Mucosa of rectum (tissue), 2 donors: ENCODE results near the gene TAS2R30.
"Not testable (repeated sequence)": the region's sequence is repeated elsewhere in the genome, so short reads cannot be mapped to it uniquely, and the experiment has no call there.

Experiments
- H3K27ac ChIP-seq, 2 donors: one replicate each; pipeline ENCODE4 v1.7.0; 2013; ENCODE audit warnings: inconsistent platforms in 2 of 2, low read depth in 2 of 2, low read length in 2 of 2
- H3K27me3 ChIP-seq, 2 donors: one replicate each; pipeline ENCODE4 v1.7.0; 2013; ENCODE audit warnings: low read length in 2 of 2; ENCODE audit not compliant: control insufficient read depth in 2 of 2, insufficient read depth in 2 of 2
- H3K36me3 ChIP-seq, 2 donors: one replicate each; pipeline ENCODE4 v1.7.0; 2013; ENCODE audit warnings: low read length in 2 of 2; ENCODE audit not compliant: control insufficient read depth in 2 of 2, insufficient read depth in 2 of 2
- H3K4me1 ChIP-seq, 2 donors: one replicate each; pipeline ENCODE4 v1.7.0; 2013; ENCODE audit warnings: low read length in 2 of 2, mild to moderate bottlenecking in 1 of 2; ENCODE audit not compliant: control insufficient read depth in 2 of 2, insufficient read depth in 2 of 2
- H3K4me3 ChIP-seq, 2 donors: one replicate each; pipeline ENCODE4 v1.7.0; 2013; ENCODE audit warnings: low read length in 2 of 2
- H3K9ac ChIP-seq, 2 donors: one replicate each; pipeline ENCODE4 v1.7.0; 2013; ENCODE audit warnings: low read length in 2 of 2, low read depth in 1 of 2, mild to moderate bottlenecking in 1 of 2
- H3K9me3 ChIP-seq, 2 donors: one replicate each; pipeline ENCODE4 v1.7.0; 2013; ENCODE audit warnings: low read length in 2 of 2; ENCODE audit not compliant: control insufficient read depth in 2 of 2
- donor health status: healthy.
- donor health status: Normal muscosa, but diverticular disease.

TAS2R30 gene

DNA sequence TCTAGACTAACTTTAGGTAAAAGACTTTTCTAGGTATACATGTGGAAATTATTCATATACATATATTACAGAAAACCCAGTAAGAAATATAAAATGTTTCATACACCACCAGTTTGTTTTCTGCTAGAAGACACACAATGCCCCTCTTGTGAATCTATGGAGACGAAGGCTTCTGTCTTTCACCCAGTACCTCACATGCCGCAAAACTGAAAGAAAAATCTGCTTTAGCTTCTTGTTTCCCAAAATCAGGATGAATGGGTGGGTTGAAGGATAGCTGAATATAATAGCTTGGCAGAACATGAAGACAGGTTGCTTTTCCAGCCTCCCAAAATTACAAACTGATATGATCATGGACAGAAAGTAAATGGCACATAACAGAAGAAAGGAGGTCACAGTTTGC lies 1.3 kb downstream of the TAS2R30 start:
- no peaks in the 10 kb centered on the region for H3K4me1 ChIP-seq
- no peaks in the 10 kb centered on the region for H3K9me3 ChIP-seq
- no peak overlapping the region for H3K9ac ChIP-seq
- no peaks in the 10 kb centered on the region for H3K36me3 ChIP-seq
- H3K4me3 ChIP-seq = no peak overlapping the region
- H3K27me3 ChIP-seq = no peaks in the 10 kb centered on the region
- H3K27ac ChIP-seq = no peak overlapping the region

- Histone ChIP-seq H3K27me3 (no peaks in the 10 kb centered on the region), H3K36me3 (no peaks in the 10 kb centered on the region), H3K27ac (no peak overlapping the region), H3K4me1 (no peaks in the 10 kb centered on the region), H3K9ac (no peak overlapping the region), H3K4me3 (no peak overlapping the region), H3K9me3 (no peaks in the 10 kb centered on the region)
Measured at GRCh38 chr12:11130999-11131398, 3.4 kb downstream of the TAS2R30 start.

DNA sequence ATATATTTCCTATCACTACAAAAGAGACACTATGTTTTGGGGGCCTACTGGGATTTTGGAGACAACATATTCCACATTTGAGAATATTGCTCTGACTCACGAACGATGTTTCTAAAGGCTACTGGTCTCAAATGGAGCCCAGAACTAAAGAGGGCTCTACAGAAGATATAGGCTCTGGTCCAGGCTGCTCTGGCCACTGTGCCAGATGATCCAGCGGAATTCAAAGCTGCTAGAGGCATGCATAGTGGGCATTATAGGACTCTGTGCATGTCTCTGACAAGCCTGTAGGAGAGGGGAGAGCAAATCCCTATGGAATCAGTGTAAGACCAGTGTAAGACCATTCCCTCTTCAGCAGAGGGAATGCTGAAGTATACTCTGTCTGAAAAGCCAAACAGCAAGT lies 4.1 kb downstream of the TAS2R30 start:
- H3K27ac ChIP-seq = no peak overlapping the region
- no peaks in the 10 kb centered on the region for H3K9me3 ChIP-seq
- no peaks in the 10 kb centered on the region for H3K27me3 ChIP-seq
- no peaks in the 10 kb centered on the region for H3K4me1 ChIP-seq
- no peak overlapping the region for H3K4me3 ChIP-seq
- no peaks in the 10 kb centered on the region for H3K36me3 ChIP-seq
- no peak overlapping the region for H3K9ac ChIP-seq

DNA sequence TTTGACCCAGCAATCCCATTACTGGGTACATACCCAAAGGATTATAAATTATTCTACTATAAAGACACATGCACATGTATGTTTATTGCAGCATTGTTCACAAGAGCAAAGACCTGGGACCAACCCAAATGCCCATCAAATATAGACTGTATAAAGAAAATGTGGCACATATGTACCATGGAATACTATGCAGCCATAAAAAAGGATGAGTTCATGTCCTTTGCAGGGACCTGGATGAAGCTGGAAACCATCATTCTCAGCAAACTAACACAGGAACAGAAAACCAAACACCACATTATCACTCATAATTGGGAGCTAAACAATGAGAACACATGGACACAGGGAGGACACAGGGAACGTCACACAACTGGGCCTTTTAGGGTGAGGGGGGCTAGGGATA lies 20.3 kb downstream of the TAS2R30 start:
- H3K4me1 ChIP-seq, H3K4me3 ChIP-seq, H3K9ac ChIP-seq, H3K9me3 ChIP-seq, H3K36me3 ChIP-seq, H3K27ac ChIP-seq, H3K27me3 ChIP-seq: not testable (repeated sequence)

DNA sequence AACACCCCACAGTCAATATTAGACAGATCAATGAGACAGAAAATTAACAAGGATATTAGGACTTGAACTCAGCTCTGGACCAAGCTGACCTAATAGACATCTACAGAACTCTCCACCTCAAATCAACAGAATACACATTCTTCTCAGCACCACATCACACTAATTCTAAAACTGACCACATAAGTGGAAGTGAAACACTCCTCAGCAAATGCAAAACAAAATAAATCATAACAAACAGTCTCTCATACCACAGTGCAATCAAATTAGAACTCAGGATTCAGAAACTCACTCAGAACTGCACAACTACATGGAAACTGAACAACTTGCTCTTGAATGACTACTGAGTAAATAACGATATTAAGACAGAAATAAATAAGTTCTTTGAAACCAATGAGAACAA lies 23.2 kb downstream of the TAS2R30 start:
- not testable (repeated sequence) for H3K4me1 ChIP-seq, H3K9ac ChIP-seq, H3K4me3 ChIP-seq, H3K27ac ChIP-seq, H3K9me3 ChIP-seq, H3K27me3 ChIP-seq, H3K36me3 ChIP-seq

GRCh38 chr12:11108862-11109261 lies 25.6 kb downstream of the TAS2R30 start:
- H3K9ac ChIP-seq = no peak overlapping the region
- no peak overlapping the region for H3K27ac ChIP-seq
- H3K36me3 ChIP-seq = no peaks in the 10 kb centered on the region
- no peaks in the 10 kb centered on the region for H3K9me3 ChIP-seq
- H3K4me3 ChIP-seq = no peak overlapping the region
- H3K27me3 ChIP-seq = no peaks in the 10 kb centered on the region
- H3K4me1 ChIP-seq = no peaks in the 10 kb centered on the region

DNA sequence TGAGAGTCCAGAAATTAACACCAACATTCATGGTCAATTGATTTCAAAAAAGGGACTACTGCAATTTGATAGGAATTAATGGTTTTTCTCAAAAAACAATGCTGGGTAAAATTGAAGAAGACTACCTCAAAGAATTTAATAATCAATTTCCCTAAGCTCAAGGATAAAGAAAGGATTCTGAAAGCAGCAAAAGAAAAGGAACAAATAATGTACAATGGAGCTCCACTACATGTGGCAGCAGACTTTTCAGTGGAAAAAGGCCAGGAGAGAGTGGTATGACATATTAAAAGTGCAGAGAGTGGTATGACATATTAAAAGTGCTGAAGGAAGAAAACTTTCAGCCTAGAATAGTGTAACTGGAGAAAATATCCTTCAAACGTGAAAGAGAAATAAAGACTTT lies 26.7 kb downstream of the TAS2R30 start:
- H3K27me3 ChIP-seq = no peaks in the 10 kb centered on the region
- H3K36me3 ChIP-seq = no peaks in the 10 kb centered on the region
- no peaks in the 10 kb centered on the region for H3K9me3 ChIP-seq
- no peak overlapping the region for H3K9ac ChIP-seq
- H3K4me1 ChIP-seq = no peaks in the 10 kb centered on the region
- H3K4me3 ChIP-seq = no peak overlapping the region
- H3K27ac ChIP-seq = no peak overlapping the region

GRCh38 chr12:11106288-11106687 lies 28.2 kb downstream of the TAS2R30 start:
- Histone ChIP-seq H3K9me3 (no peaks in the 10 kb centered on the region), H3K36me3 (no peaks in the 10 kb centered on the region), H3K4me3 (no peak overlapping the region), H3K27me3 (no peaks in the 10 kb centered on the region), H3K27ac (no peak overlapping the region), H3K4me1 (no peaks in the 10 kb centered on the region), H3K9ac (no peak overlapping the region)

DNA sequence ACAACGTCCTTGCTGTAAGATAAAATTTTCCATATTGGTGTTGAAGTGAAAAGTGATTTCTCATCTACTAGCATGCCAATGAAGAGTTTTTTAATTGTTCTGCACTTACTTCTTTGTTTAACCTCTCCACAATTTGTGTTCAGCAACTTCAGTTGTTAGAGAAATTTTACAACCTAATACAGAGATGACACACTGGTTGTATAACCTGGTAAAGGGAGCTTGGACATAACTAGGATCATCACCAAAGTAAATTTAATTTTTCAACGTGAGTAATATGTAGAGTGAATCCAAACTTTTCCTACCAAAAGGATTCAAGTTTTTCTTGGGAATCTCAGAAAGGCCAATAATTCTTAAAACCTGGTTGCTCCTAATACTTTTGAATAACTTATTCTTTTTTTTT lies 28.9 kb downstream of the TAS2R30 start:
- no peaks in the 10 kb centered on the region for H3K36me3 ChIP-seq

GRCh38 chr12:11094910-11095309 lies 39.5 kb downstream of the TAS2R30 start:
- not testable (repeated sequence) for H3K9ac ChIP-seq, H3K4me1 ChIP-seq, H3K4me3 ChIP-seq, H3K9me3 ChIP-seq, H3K27ac ChIP-seq, H3K36me3 ChIP-seq, H3K27me3 ChIP-seq

More for the DNA sequence above, 28.9 kb downstream of the TAS2R30 start:
- Histone ChIP-seq H3K4me3 (no peak overlapping the region), H3K9me3 (no peaks in the 10 kb centered on the region), H3K4me1 (no peaks in the 10 kb centered on the region), H3K27ac (no peak overlapping the region), H3K27me3 (no peaks in the 10 kb centered on the region), H3K9ac (no peak overlapping the region)

DNA sequence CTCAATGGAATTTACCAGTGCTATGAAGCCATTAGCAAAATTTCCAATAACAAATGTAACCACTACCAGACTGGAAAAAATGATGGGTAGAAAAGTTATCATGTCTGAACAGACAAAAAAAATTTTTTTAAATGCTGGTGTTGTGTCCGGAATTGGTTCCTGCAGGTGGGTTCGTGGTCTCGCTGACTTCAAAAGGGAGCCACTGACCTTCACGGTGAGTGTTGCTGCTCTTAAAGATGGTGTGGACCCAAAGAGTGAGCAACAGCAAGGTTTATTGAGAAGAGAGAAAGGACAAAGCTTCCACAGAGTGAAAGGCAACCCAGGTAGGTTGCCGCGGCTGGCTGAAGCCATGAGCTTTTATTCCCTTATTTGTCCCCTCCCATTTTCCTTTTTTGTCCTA lies 42.3 kb downstream of the TAS2R30 start, which contains the start of gene TAS2R43:
Gene TAS2R43 (minus strand): TSS at position 186 of the 400 bp plus-strand sequence. CDS start 84 bp downstream, at position 102.
- no peaks in the 10 kb centered on the region for H3K9me3 ChIP-seq
- H3K4me3 ChIP-seq = no peak within 1 kb of the TSS
- no peaks in the 10 kb centered on the region for H3K4me1 ChIP-seq
- H3K27ac ChIP-seq = no peak within 1 kb of the TSS
- no peak within 1 kb of the TSS for H3K9ac ChIP-seq
- no peaks in the 10 kb centered on the region for H3K36me3 ChIP-seq
- H3K27me3 ChIP-seq = no peaks in the 10 kb centered on the region
